ENCODE data around the gene DNAH7.

The DNAH7 gene

GRCh38 chr2:196077821-196078220, 9.2 kb upstream of the DNAH7 start:
- no peak for DNase-seq (ENCODE audit: low read depth)

- no peak for DNase-seq (ENCODE audit: low read depth)
These were observed 8.3 kb upstream of the DNAH7 start for GRCh38 chr2:196076778-196077568.

- DNase-seq (ENCODE audit: low read depth) = no peak
These were observed 6.6 kb upstream of the DNAH7 start for GRCh38 chr2:196075196-196075595.

GRCh38 chr2:196074631-196075030, 6.0 kb upstream of the DNAH7 start:
- DNase-seq (ENCODE audit: low read depth) = no peak

GRCh38 chr2:196073521-196073920, 4.9 kb upstream of the DNAH7 start:
- DNase-seq (ENCODE audit: low read depth) = no peak

- no peak for DNase-seq (ENCODE audit: low read depth)
These were observed 1.6 kb downstream of the DNAH7 start for GRCh38 chr2:196067088-196067382.

- DNase-seq (ENCODE audit: low read depth) = no peak
These were observed 2.1 kb downstream of the DNAH7 start for GRCh38 chr2:196066291-196067087.

GRCh38 chr2:196063773-196064172, 4.9 kb downstream of the DNAH7 start:
- DNase-seq (ENCODE audit: low read depth) = no peak

- no peak for DNase-seq (ENCODE audit: low read depth)
These were observed 9.1 kb downstream of the DNAH7 start for GRCh38 chr2:196059491-196059960.

- no peak for DNase-seq (ENCODE audit: low read depth)
These were observed 14.0 kb downstream of the DNAH7 start for GRCh38 chr2:196054631-196055030.

- DNase-seq (ENCODE audit: low read depth) = no peak
These were observed 22.3 kb downstream of the DNAH7 start for GRCh38 chr2:196046123-196046917.

- no peak for DNase-seq (ENCODE audit: low read depth)
These were observed 26.9 kb downstream of the DNAH7 start for GRCh38 chr2:196041786-196042185.

- DNase-seq (ENCODE audit: low read depth) = no peak
These were observed 28.4 kb downstream of the DNAH7 start for GRCh38 chr2:196040218-196040617.

GRCh38 chr2:196036442-196036841, 32.2 kb downstream of the DNAH7 start:
- no peak for DNase-seq (ENCODE audit: low read depth)

GRCh38 chr2:196018037-196018436, 50.6 kb downstream of the DNAH7 start:
- no peak for DNase-seq (ENCODE audit: low read depth)

GRCh38 chr2:196012314-196012713, 56.3 kb downstream of the DNAH7 start:
- no peak for DNase-seq (ENCODE audit: low read depth)

- no peak for DNase-seq (ENCODE audit: low read depth)
These were observed 68.1 kb downstream of the DNAH7 start for GRCh38 chr2:196000551-196000950.

- no peak for DNase-seq (ENCODE audit: low read depth)
These were observed 70.6 kb downstream of the DNAH7 start for GRCh38 chr2:195998070-195998469.

GRCh38 chr2:195995499-195995898, 73.1 kb downstream of the DNAH7 start:
- DNase-seq (ENCODE audit: low read depth) = no peak

GRCh38 chr2:195993623-195994022, 75.0 kb downstream of the DNAH7 start:
- no peak for DNase-seq (ENCODE audit: low read depth)

- DNase-seq (ENCODE audit: low read depth) = no peak
These were observed 82.9 kb downstream of the DNAH7 start for GRCh38 chr2:195985741-195986140.

GRCh38 chr2:195984923-195985726, 83.5 kb downstream of the DNAH7 start:
- DNase-seq (ENCODE audit: low read depth) = no peak
